Body of pancreas (tissue), 4 donors: Measurements from ENCODE around the gene ARL4D. TPM values are rescaled to one million over a fixed set of nuclear protein-coding genes. Genes with fewer than 3 reads are reported as not detected.

Experiments used
- ATAC-seq: fragments of 150-250 bp; one replicate; pipeline ENCODE4 v1.9.1; 2016
- DNase-seq, 4 donors: peaks; one replicate each; pipeline ENCODE4 v3.0.0-alpha.2; 2019
- H3K27ac ChIP-seq, 4 donors: fragments of 200-600 bp; sonication (generic); 1 replicate in 3 of 4; 2 replicates in 1 of 4; pipeline versions ENCODE4 v1.5.1 to v1.6.1; 2016 to 2019; ENCODE audit warnings: mild to moderate bottlenecking in 1 of 4, mixed read lengths in 1 of 4, moderate library complexity in 1 of 4
- H3K27me3 ChIP-seq, 2 donors: fragments of 200-600 bp; sonication (generic); one replicate each; pipeline ENCODE4 v1.6.0; 2016; ENCODE audit warnings: mild to moderate bottlenecking in 1 of 2
- H3K36me3 ChIP-seq, 2 donors: fragments of 200-600 bp; sonication (generic); replicated peaks in 1 of 2; 2 replicates each; pipeline ENCODE4 v1.5.1; 2016; ENCODE audit warnings: low read depth in 2 of 2; ENCODE audit not compliant: insufficient read depth in 1 of 2
- H3K4me1 ChIP-seq: fragments of 200-600 bp; sonication (generic); one replicate; pipeline ENCODE4 v1.6.0; 2016
- H3K4me3 ChIP-seq, 2 donors: fragments of 200-600 bp; sonication (generic); 1 replicate in 1 of 2; 2 replicates in 1 of 2; pipeline ENCODE4 v1.5.1; 2016 to 2019
- H3K9me3 ChIP-seq, 3 donors: fragments of 200-600 bp; sonication (generic); 1 replicate in 2 of 3; 2 replicates in 1 of 3; pipeline ENCODE4 v1.5.1; 2016
- CTCF ChIP-seq, 7 experiments: fragments of 450-650 bp in 4 of 7; fragments of 200-600 bp in 3 of 7; sonication (generic) in 3 of 7; IDR thresholded peaks; one replicate each; pipeline ENCODE4 v1.5.1; 2016 to 2019; ENCODE audit warnings: antibody characterized with exemption in 7 of 7
- POLR2A ChIP-seq, 3 donors: fragments of 450-650 bp; IDR thresholded peaks; one replicate each; pipeline ENCODE4 v1.6.1; 2016; ENCODE audit warnings: antibody characterized with exemption in 3 of 3, mild to moderate bottlenecking in 2 of 3
- WGBS, 2 donors: methylation state at CpG; one replicate each; pipeline ENCODE4 v1.1.5; 2017; 5-methylcytosine and 5-hydroxymethylcytosine counted together
- intact Hi-C: fragments of 100-400 bp; cut with DNase I; formaldehyde crosslinking; loops from one replicate; pipeline ENCODE4 v1.15.1; 2023
- total RNA-seq, 2 donors: library from RNA; depleted of rRNA; stranded (reverse); fragments of >200 nt; gene quantifications; one replicate each; pipeline ENCODE4 v1.1.0, GENCODE V29; 2016

ARL4D gene
- total RNA-seq, 2 donors from 2014 or later, result 2.1 to 4.6 TPM

GRCh38 chr17:43399839-43400328, 1.1 kb downstream of the ARL4D start:
- Histone ChIP-seq H3K27me3 (no peaks in the 10 kb centered on the region), H3K36me3 (no peaks in the 10 kb centered on the region), H3K4me3 (no peak overlapping the region), H3K9me3 (no peaks in the 10 kb centered on the region), H3K27ac (no peak overlapping the region), H3K4me1 (peaks cover 17% of the 10 kb centered on the region)
- TF ChIP-seq CTCF (IDR thresholded peaks at IDR 0.05) (no peak), POLR2A (IDR thresholded peaks at IDR 0.05) (no peak)
- 87 to 91% methylated on average over 12 to 28 of the region's 28 CpGs for WGBS, 2 donors
- DNase-seq (no peak), ATAC-seq (no peak)
- intact Hi-C loops, result loop anchor here (5.0 kb wide), 1 partner anchor 77 kb away; no protein-coding TSS in a partner anchor

GRCh38 chr17:43400943-43401717, 2.3 kb downstream of the ARL4D start:
- 50 to 72% methylated on average over 2 to 4 of the region's 4 CpGs for WGBS, 2 donors
- Histone ChIP-seq H3K4me1 (peaks cover 17% of the 10 kb centered on the region), H3K9me3 (no peaks in the 10 kb centered on the region), H3K4me3 (no peak overlapping the region), H3K27me3 (no peaks in the 10 kb centered on the region), H3K27ac (no peak overlapping the region), H3K36me3 (no peaks in the 10 kb centered on the region)
- intact Hi-C loops, result loop anchor here (5.0 kb wide), 1 partner anchor 76 kb away; no protein-coding TSS in a partner anchor
- TF ChIP-seq POLR2A (IDR thresholded peaks at IDR 0.05), result no peak
- TF ChIP-seq CTCF (IDR thresholded peaks at IDR 0.05), result no peak
- DNase-seq (peak in 1 of 4 donors; percentile 41), ATAC-seq (no peak)

GRCh38 chr17:43402078-43402477, 3.3 kb downstream of the ARL4D start:
- intact Hi-C loops, result loop anchor here (5.0 kb wide), 1 partner anchor 75 kb away; no protein-coding TSS in a partner anchor
- H3K27me3 ChIP-seq, result no peaks in the 10 kb centered on the region
- no peak overlapping the region for H3K4me3 ChIP-seq
- TF ChIP-seq POLR2A (IDR thresholded peaks at IDR 0.05), result no peak
- TF ChIP-seq CTCF (IDR thresholded peaks at IDR 0.05), result no peak
- H3K36me3 ChIP-seq, result no peaks in the 10 kb centered on the region
- 86 to 89% methylated on average over 4 to 6 of the region's 6 CpGs for WGBS, 2 donors
- ATAC-seq (no peak), DNase-seq (no peak)
- H3K4me1 ChIP-seq, result peaks cover 17% of the 10 kb centered on the region
- H3K27ac ChIP-seq, result no peak overlapping the region
- H3K9me3 ChIP-seq, result no peaks in the 10 kb centered on the region

GRCh38 chr17:43402567-43402966, 3.8 kb downstream of the ARL4D start:
- Histone ChIP-seq H3K27ac (no peak overlapping the region), H3K4me1 (peaks cover 17% of the 10 kb centered on the region), H3K27me3 (no peaks in the 10 kb centered on the region), H3K4me3 (no peak overlapping the region), H3K36me3 (no peaks in the 10 kb centered on the region), H3K9me3 (no peaks in the 10 kb centered on the region)
- TF ChIP-seq POLR2A (IDR thresholded peaks at IDR 0.05), result no peak
- no peak for TF ChIP-seq CTCF (IDR thresholded peaks at IDR 0.05)
- intact Hi-C loops, result loop anchor here (5.0 kb wide), 1 partner anchor 75 kb away; no protein-coding TSS in a partner anchor
- ATAC-seq (no peak), DNase-seq (no peak)
- 79 to 97% methylated on average over 3 of the region's 3 CpGs for WGBS, 2 donors
